ENCODE results near the gene CNR1. TPM values are rescaled to one million over a fixed set of nuclear protein-coding genes. Genes with fewer than 3 reads are reported as not detected.

The CNR1 gene
- total and polyA plus RNA-seq, 2 of the 4 experiments (the other 2 are of a cell fraction): not detected

GRCh38 chr6:88133718-88134117, 32.4 kb downstream of the CNR1 start:
- H2BK120ac ChIP-seq (ENCODE audit: low read depth, low read length): no peak overlapping the region
- no peak overlapping the region for H3K14ac ChIP-seq (replicated peaks; ENCODE audit: low read depth, low read length)
- H3K9me3 ChIP-seq (ENCODE audit: control insufficient read depth, insufficient read depth, low read length): no peaks in the 10 kb centered on the region
- no peaks in the 10 kb centered on the region for H3K4me1 ChIP-seq (ENCODE audit: control insufficient read depth, insufficient read depth, low read length)
- no peak overlapping the region for H2BK15ac ChIP-seq (ENCODE audit: low read depth, low read length)
- no peak overlapping the region for H4K91ac ChIP-seq (ENCODE audit: insufficient read depth, low read depth, low read length)
- no peak overlapping the region for H3K18ac ChIP-seq (ENCODE audit: low read depth, low read length)
- H3K36me3 ChIP-seq (ENCODE audit: control insufficient read depth, insufficient read depth, low read length): no peaks in the 10 kb centered on the region
- no peaks in the 10 kb centered on the region for H4K20me1 ChIP-seq (ENCODE audit: insufficient read depth, low read length)
- no TSS peak for BruUV-seq (replicated peaks)
- H3K4me2 ChIP-seq (ENCODE audit: low read depth, low read length): no peak overlapping the region
- H3K4me3 ChIP-seq (ENCODE audit: insufficient read depth, low read depth, low read length): no peak overlapping the region
- in situ Hi-C loops (cut with MboI; ENCODE audit: low sequenced_read_pairs) (no loop called here), intact Hi-C loops (cut with micrococcal nuclease) (no loop called here), dilution Hi-C loops (cut with HindIII; ENCODE audit: low sequenced_read_pairs, unreplicated experiment) (no loop called here)
- no peak overlapping the region for H3K4ac ChIP-seq (ENCODE audit: low read depth, low read length)
- no peak for DNase-seq
- no peak overlapping the region for H3K23ac ChIP-seq (ENCODE audit: low read depth, low read length)
- no peak overlapping the region for H2BK20ac ChIP-seq (ENCODE audit: low read depth, low read length)
- ATAC-seq (ENCODE audit: low read depth): no peak
- H2BK5ac ChIP-seq (ENCODE audit: low read depth, low read length, poor library complexity, severe bottlenecking): no peak overlapping the region
- ChIA-PET CTCF (no interaction called here), POLR2A (ENCODE audit: unreplicated experiment) (no interaction called here)
- H2AK5ac ChIP-seq (ENCODE audit: low read depth, low read length): no peak overlapping the region
- no peak overlapping the region for H3K56ac ChIP-seq (ENCODE audit: extremely low read depth, insufficient read depth, low read length)
- no peak overlapping the region for H3K9ac ChIP-seq (ENCODE audit: low read depth, low read length)
- no peaks in the 10 kb centered on the region for H3K9me1 ChIP-seq (ENCODE audit: insufficient read depth, low read length)
- no peak overlapping the region for H2AFZ ChIP-seq (replicated peaks; ENCODE audit: low read length, poor library complexity)
- H4K5ac ChIP-seq (ENCODE audit: low read depth, low read length): no peak overlapping the region
- no peak overlapping the region for H2AK9ac ChIP-seq (replicated peaks; ENCODE audit: low read depth, low read length, poor library complexity)
- H3K79me1 ChIP-seq (ENCODE audit: low read depth in 1 of 2, low read length in 2 of 2): no peaks in the 10 kb centered on the region
- H3K27me3 ChIP-seq (ENCODE audit: control insufficient read depth, insufficient read depth, low read length): no peaks in the 10 kb centered on the region
- no peak overlapping the region for H3K27ac ChIP-seq (ENCODE audit: insufficient read depth, low read length)
- no CpG with 5 or more reads among the region's 1 CpG for WGBS, 2 experiments (ENCODE audit: extremely low coverage in 2 of 2, insufficient read length in 1 of 2)
- H4K8ac ChIP-seq (ENCODE audit: low read depth in 2 of 2, low read length in 2 of 2): no peak overlapping the region
- TF ChIP-seq USF2 (IDR thresholded peaks at IDR 0.05; ENCODE audit: low read depth, low read length) (no peak), CHD1 (IDR thresholded peaks at IDR 0.05; ENCODE audit: low read depth, low read length) (no peak), RCOR1 (IDR thresholded peaks at IDR 0.05; ENCODE audit: insufficient replicate concordance, low read length) (no peak), FOS (IDR thresholded peaks at IDR 0.05; ENCODE audit: low read depth, low read length) (no peak), MXI1 (IDR thresholded peaks at IDR 0.05; ENCODE audit: borderline replicate concordance, low read depth, low read length) (no peak), RAD21 (IDR thresholded peaks at IDR 0.05; ENCODE audit: low read length) (no peak), POLR2A (IDR thresholded peaks at IDR 0.05; ENCODE audit: low read depth, low read length) (no peak), ELK1 (IDR thresholded peaks at IDR 0.05; ENCODE audit: borderline replicate concordance, low read depth, low read length) (no peak), BHLHE40 (IDR thresholded peaks at IDR 0.05; ENCODE audit: low read depth, low read length) (no peak), CEBPB (IDR thresholded peaks at IDR 0.05; ENCODE audit: low read depth, low read length) (no peak)
